ENCODE data around the gene ARL6. TPM values are rescaled to one million over a fixed set of nuclear protein-coding genes. Genes with fewer than 3 reads are reported as not detected.

Gene ARL6
- total RNA-seq, 1 donor from 2014 or later, result 4.5 TPM

DNA sequence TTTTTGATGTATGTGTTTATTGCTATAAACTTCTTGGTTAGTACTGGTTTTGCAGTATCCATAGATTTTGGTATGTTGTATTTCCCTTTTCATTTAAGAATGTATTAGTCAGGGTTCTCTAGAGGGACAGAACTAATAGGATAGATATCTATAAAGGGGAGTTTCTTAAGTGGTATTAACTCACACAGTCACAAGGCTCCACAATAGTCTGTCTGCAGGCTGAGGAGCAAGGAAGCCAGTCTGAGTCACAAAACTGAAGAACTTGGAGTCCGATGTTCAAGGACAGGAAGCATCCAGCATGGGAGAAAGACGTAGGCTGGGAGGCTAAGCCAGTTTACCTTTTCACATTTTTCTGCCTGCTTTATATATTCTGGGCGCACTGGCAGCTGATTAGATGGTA, 8.4 kb downstream of the ARL6 start:
- TF ChIP-seq, protein P1, sequence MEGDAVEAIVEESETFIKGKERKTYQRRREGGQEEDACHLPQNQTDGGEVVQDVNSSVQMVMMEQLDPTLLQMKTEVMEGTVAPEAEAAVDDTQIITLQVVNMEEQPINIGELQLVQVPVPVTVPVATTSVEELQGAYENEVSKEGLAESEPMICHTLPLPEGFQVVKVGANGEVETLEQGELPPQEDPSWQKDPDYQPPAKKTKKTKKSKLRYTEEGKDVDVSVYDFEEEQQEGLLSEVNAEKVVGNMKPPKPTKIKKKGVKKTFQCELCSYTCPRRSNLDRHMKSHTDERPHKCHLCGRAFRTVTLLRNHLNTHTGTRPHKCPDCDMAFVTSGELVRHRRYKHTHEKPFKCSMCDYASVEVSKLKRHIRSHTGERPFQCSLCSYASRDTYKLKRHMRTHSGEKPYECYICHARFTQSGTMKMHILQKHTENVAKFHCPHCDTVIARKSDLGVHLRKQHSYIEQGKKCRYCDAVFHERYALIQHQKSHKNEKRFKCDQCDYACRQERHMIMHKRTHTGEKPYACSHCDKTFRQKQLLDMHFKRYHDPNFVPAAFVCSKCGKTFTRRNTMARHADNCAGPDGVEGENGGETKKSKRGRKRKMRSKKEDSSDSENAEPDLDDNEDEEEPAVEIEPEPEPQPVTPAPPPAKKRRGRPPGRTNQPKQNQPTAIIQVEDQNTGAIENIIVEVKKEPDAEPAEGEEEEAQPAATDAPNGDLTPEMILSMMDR (IDR thresholded peaks at IDR 0.05), result no peak
- Mint-ChIP-seq H3K9me3 (ENCODE audit: low read depth) (peaks cover 29% of the 10 kb centered on the region), H3K4me3 (ENCODE audit: unreplicated experiment) (no peak overlapping the region), H3K4me1 (ENCODE audit: low read depth) (peaks cover 9% of the 10 kb centered on the region), H3K27ac (ENCODE audit: unreplicated experiment) (no peak overlapping the region), H3K36me3 (ENCODE audit: low read depth) (peaks cover 25% of the 10 kb centered on the region), H3K27me3 (ENCODE audit: low read depth) (no peaks in the 10 kb centered on the region)
- no peak for DNase-seq (ENCODE audit: low spot score)

- Mint-ChIP-seq H3K36me3 (ENCODE audit: low read depth) (peaks cover 10% of the 10 kb centered on the region), H3K4me3 (ENCODE audit: unreplicated experiment) (no peak overlapping the region), H3K27me3 (ENCODE audit: low read depth) (no peaks in the 10 kb centered on the region), H3K4me1 (ENCODE audit: low read depth) (peaks cover 18% of the 10 kb centered on the region), H3K27ac (ENCODE audit: unreplicated experiment) (no peak overlapping the region), H3K9me3 (ENCODE audit: low read depth) (peaks cover 8% of the 10 kb centered on the region)
- DNase-seq (ENCODE audit: low spot score), result no peak
- TF ChIP-seq, protein P1 (IDR thresholded peaks at IDR 0.05), result no peak
These were observed 13.6 kb downstream of the ARL6 start for GRCh38 chr3:97778152-97778551.

DNA sequence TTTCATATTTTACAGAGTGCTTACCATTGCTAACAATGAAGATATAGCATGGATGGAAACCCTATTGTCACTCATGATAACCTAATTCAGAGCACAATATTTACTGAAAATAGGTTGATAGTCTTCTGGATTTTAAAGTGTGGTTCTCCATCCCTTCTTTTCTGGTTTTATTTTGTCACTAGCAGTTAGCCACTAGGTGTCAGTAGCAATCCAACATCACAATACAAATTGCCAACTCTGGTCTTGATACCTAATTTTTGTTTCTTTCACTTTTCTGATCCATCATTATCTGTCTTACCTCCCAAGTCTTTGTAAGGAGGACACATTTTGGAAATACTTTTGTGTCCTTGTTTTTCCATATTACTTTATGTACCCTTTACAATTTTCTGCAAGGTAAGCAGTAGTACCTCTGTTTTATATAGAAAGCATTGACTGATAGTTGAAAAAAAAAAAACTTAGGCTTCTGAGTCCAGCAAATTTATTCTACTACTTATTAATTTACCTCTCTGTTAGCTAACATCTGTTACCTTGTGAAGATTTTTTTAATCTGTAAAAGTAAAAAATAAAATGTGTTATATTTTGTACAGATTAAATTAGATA, 29.0 kb downstream of the ARL6 start:
- no peak overlapping the region for H3K4me3 Mint-ChIP-seq (ENCODE audit: unreplicated experiment)
- no peaks in the 10 kb centered on the region for H3K4me1 Mint-ChIP-seq (ENCODE audit: low read depth)
- no peak for DNase-seq (ENCODE audit: low spot score)
- no peaks in the 10 kb centered on the region for H3K9me3 Mint-ChIP-seq (ENCODE audit: low read depth)
- TF ChIP-seq, protein P1 (IDR thresholded peaks at IDR 0.05), result peak; percentile 96
- no peaks in the 10 kb centered on the region for H3K27me3 Mint-ChIP-seq (ENCODE audit: low read depth)
- H3K27ac Mint-ChIP-seq (ENCODE audit: unreplicated experiment), result no peak overlapping the region
- no peaks in the 10 kb centered on the region for H3K36me3 Mint-ChIP-seq (ENCODE audit: low read depth)

GRCh38 chr3:97795951-97796350, 31.4 kb downstream of the ARL6 start:
- TF ChIP-seq, protein P1 (IDR thresholded peaks at IDR 0.05), result no peak
- no peaks in the 10 kb centered on the region for H3K27me3 Mint-ChIP-seq (ENCODE audit: low read depth)
- no peaks in the 10 kb centered on the region for H3K36me3 Mint-ChIP-seq (ENCODE audit: low read depth)
- H3K9me3 Mint-ChIP-seq (ENCODE audit: low read depth), result no peaks in the 10 kb centered on the region
- no peaks in the 10 kb centered on the region for H3K4me1 Mint-ChIP-seq (ENCODE audit: low read depth)
- no peak for DNase-seq (ENCODE audit: low spot score)
- H3K27ac Mint-ChIP-seq (ENCODE audit: unreplicated experiment), result no peak overlapping the region
- no peak overlapping the region for H3K4me3 Mint-ChIP-seq (ENCODE audit: unreplicated experiment)

DNA sequence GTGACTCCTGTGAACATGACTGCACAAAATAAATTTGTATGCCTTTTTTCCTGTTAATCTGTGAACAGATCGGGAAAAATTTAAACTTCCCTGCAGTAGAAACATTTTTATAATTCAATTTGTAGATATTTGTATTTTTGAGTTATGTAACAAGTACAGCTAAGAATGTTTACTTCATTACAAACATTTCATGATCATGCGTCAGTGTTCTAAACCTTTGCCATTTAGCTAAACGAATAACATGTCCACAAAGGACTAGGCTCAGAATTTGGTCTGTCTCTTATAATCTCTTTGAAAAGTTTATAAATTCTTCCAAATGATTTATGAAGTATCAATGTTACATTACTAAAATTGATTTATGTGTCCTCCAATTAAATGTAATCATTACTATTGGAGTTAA, 39.9 kb downstream of the ARL6 start:
- H3K4me3 Mint-ChIP-seq (ENCODE audit: unreplicated experiment), result no peak overlapping the region
- peaks cover 2% of the 10 kb centered on the region for H3K27me3 Mint-ChIP-seq (ENCODE audit: low read depth)
- peaks cover 3% of the 10 kb centered on the region for H3K36me3 Mint-ChIP-seq (ENCODE audit: low read depth)
- no peak overlapping the region for H3K27ac Mint-ChIP-seq (ENCODE audit: unreplicated experiment)
- TF ChIP-seq, protein P1 (IDR thresholded peaks at IDR 0.05), result no peak
- H3K4me1 Mint-ChIP-seq (ENCODE audit: low read depth), result no peaks in the 10 kb centered on the region
- no peaks in the 10 kb centered on the region for H3K9me3 Mint-ChIP-seq (ENCODE audit: low read depth)
- DNase-seq (ENCODE audit: low spot score), result no peak

Data from chondrocyte (in vitro differentiated cells).